HepG2 (cell line): ENCODE data around the gene SPTAN1. TPM values are rescaled to one million over a fixed set of nuclear protein-coding genes. Genes with fewer than 3 reads are reported as not detected.

ENCODE experiments used
- GZF1 ChIP-seq: sonication (generic); formaldehyde crosslinking; IDR thresholded peaks from 2 replicates; pipeline ENCODE4 v1.5.1; 2020; ENCODE audit warnings: mild to moderate bottlenecking, missing genetic modification reagents
- KLF12 ChIP-seq: sonication (generic); formaldehyde crosslinking; IDR thresholded peaks from 2 replicates; pipeline ENCODE4 v1.4.0; 2020; ENCODE audit warnings: missing genetic modification reagents, borderline replicate concordance
- MTF2 ChIP-seq: sonication (generic); formaldehyde crosslinking; IDR thresholded peaks from 2 replicates; pipeline ENCODE4 v1.5.0; 2020; ENCODE audit warnings: missing genetic modification reagents, borderline replicate concordance
- NCOA5 ChIP-seq: sonication (generic); formaldehyde crosslinking; IDR thresholded peaks from 2 replicates; pipeline ENCODE4 v1.4.0; 2020; ENCODE audit warnings: missing genetic modification reagents
- RXRB ChIP-seq: IDR thresholded peaks from 2 replicates; pipeline ENCODE4 v1.6.1; 2016; ENCODE audit warnings: borderline replicate concordance, missing genetic modification reagents, missing compliant biosample characterization
- polyA plus RNA-seq, 8 experiments: library from polyadenylated mRNA; depleted of rRNA in 3 of 8; stranded (reverse) in 7 of 8; unstranded in 1 of 8; fragments of >200 nt; fragmentation: Illumina TruSeq in 4 of 8; extraction: Trizol in 4 of 8; gene quantifications; 2 replicates each; pipeline versions ENCODE4 v1.2.1 to v1.2.3, GENCODE V29; 2011 to 2016; ENCODE audit warnings: low read depth in 4 of 8, missing spikeins in 1 of 8, mixed read lengths in 1 of 8; ENCODE audit not compliant: insufficient read depth in 1 of 8
- total RNA-seq, 5 experiments: library from RNA; depleted of rRNA; stranded (reverse); fragments of >200 nt; fragmentation: Illumina TruSeq; extraction: Trizol; gene quantifications; 2 replicates each; pipeline ENCODE4 v1.2.3, GENCODE V29; 2016; ENCODE audit warnings: low read depth in 1 of 5
- TF ChIP-seq, protein P1 (sequence below): IDR thresholded peaks from 2 replicates; pipeline ENCODE4 v1.6.1; 2016; ENCODE audit warnings: missing biosample characterization, missing genetic modification reagents, low read depth
- TF ChIP-seq, protein P2 (sequence below): sonication (generic); formaldehyde crosslinking; IDR thresholded peaks from 2 replicates; pipeline ENCODE4 v1.5.0; 2020; ENCODE audit warnings: mild to moderate bottlenecking, missing genetic modification reagents, borderline replicate concordance
- TF ChIP-seq, protein P3 (sequence below), 2 experiments: fragments of 450-650 bp in 1 of 2; sonication (generic) in 1 of 2; formaldehyde crosslinking; IDR thresholded peaks; 2 replicates each; pipeline versions ENCODE4 v1.5.0 to v1.8.0; 2020 to 2022; ENCODE audit warnings: mild to moderate bottlenecking in 1 of 2, missing genetic modification reagents in 1 of 2
- TF ChIP-seq, protein P4 (sequence below): sonication (generic); formaldehyde crosslinking; IDR thresholded peaks from one replicate; pipeline ENCODE4 v1.5.1; 2020; ENCODE audit warnings: mild to moderate bottlenecking, missing genetic modification reagents; ENCODE audit errors: not compliant biosample characterization
- TF ChIP-seq, protein P5 (sequence below): sonication (generic); formaldehyde crosslinking; IDR thresholded peaks from 2 replicates; pipeline ENCODE4 v1.5.0; 2020; ENCODE audit warnings: mild to moderate bottlenecking, missing genetic modification reagents
- TF ChIP-seq, protein P6 (sequence below): sonication (generic); formaldehyde crosslinking; IDR thresholded peaks from 2 replicates; pipeline ENCODE4 v1.5.0; 2020; ENCODE audit warnings: missing genetic modification reagents

Gene SPTAN1
- total and polyA plus RNA-seq, 2 of the 13 experiments (the other 11 are each of a cell fraction or from before 2014, with no cell fraction given), result 106 to 111 TPM

DNA sequence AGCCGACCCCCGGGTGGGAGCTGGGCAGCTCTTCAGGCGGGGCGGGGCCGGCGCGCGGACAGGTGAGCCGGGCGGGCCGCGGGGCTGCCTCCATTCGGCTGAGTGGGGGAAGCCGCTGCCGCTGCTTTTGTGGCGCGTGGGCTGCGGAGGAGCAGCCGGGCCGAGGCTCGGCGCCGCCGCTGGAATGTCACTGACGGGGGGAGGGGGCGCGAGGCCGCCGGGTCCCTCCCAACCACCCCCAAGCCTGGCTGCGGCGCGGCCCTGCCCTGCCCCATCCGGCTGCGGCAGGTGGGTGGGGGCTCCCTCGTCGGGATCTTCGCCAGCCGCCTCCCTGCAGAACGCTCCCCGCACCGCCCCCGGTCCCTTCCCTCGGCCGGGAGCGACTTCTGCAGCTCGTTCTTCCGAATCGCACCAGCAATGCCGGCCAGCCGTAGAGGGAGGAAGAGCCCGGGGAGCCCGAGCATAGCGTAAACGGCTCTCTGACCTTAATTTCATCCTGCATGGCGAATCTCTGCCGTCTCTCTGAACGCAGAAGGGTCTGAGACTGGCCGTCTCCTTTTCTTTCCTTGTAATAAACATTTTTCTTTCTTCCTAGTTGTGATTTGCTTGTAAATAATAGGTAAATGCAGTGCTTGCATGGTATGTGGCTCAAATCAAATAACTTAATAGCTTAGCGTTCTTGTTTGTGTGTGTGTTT is 505 bp downstream of the SPTAN1 start (continued):
- TF ChIP-seq, protein P1, sequence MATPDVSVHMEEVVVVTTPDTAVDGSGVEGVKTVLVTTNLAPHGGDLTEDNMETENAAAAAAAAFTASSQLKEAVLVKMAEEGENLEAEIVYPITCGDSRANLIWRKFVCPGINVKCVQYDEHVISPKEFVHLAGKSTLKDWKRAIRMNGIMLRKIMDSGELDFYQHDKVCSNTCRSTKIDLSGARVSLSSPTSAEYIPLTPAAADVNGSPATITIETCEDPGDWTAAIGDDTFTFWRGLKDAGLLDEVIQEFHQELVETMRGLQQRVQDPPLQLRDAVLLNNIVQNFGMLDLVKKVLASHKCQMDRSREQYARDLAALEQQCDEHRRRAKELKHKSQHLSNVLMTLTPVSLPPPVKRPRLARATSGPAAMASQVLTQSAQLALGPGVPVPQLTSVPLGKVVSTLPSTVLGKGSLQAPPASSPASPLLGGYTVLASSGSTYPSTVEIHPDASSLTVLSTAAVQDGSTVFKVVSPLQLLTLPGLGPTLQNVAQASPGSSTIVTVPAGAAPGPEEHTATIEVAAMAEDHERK (CRISPR knock-in tag), result no peak
- TF ChIP-seq MTF2 (CRISPR knock-in tag) (no peak), KLF12 (CRISPR knock-in tag) (no peak), RXRB (CRISPR knock-in tag) (no peak), NCOA5 (CRISPR knock-in tag) (no peak), GZF1 (CRISPR knock-in tag) (no peak)
- TF ChIP-seq, protein P2, sequence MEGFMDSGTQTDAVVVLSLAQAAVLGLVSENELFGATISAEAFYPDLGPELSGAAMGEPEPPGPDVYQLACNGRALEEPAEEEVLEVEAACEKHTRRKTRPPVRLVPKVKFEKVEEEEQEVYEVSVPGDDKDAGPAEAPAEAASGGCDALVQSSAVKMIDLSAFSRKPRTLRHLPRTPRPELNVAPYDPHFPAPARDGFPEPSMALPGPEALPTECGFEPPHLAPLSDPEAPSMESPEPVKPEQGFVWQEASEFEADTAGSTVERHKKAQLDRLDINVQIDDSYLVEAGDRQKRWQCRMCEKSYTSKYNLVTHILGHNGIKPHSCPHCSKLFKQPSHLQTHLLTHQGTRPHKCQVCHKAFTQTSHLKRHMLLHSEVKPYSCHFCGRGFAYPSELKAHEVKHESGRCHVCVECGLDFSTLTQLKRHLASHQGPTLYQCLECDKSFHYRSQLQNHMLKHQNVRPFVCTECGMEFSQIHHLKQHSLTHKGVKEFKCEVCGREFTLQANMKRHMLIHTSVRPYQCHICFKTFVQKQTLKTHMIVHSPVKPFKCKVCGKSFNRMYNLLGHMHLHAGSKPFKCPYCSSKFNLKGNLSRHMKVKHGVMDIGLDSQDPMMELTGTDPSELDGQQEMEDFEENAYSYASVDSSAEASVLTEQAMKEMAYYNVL, result no peak
- TF ChIP-seq, protein P3, sequence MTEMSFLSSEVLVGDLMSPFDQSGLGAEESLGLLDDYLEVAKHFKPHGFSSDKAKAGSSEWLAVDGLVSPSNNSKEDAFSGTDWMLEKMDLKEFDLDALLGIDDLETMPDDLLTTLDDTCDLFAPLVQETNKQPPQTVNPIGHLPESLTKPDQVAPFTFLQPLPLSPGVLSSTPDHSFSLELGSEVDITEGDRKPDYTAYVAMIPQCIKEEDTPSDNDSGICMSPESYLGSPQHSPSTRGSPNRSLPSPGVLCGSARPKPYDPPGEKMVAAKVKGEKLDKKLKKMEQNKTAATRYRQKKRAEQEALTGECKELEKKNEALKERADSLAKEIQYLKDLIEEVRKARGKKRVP (CRISPR knock-in tag; IDR thresholded peaks at IDR 0.05), result no peak
- TF ChIP-seq, protein P4, sequence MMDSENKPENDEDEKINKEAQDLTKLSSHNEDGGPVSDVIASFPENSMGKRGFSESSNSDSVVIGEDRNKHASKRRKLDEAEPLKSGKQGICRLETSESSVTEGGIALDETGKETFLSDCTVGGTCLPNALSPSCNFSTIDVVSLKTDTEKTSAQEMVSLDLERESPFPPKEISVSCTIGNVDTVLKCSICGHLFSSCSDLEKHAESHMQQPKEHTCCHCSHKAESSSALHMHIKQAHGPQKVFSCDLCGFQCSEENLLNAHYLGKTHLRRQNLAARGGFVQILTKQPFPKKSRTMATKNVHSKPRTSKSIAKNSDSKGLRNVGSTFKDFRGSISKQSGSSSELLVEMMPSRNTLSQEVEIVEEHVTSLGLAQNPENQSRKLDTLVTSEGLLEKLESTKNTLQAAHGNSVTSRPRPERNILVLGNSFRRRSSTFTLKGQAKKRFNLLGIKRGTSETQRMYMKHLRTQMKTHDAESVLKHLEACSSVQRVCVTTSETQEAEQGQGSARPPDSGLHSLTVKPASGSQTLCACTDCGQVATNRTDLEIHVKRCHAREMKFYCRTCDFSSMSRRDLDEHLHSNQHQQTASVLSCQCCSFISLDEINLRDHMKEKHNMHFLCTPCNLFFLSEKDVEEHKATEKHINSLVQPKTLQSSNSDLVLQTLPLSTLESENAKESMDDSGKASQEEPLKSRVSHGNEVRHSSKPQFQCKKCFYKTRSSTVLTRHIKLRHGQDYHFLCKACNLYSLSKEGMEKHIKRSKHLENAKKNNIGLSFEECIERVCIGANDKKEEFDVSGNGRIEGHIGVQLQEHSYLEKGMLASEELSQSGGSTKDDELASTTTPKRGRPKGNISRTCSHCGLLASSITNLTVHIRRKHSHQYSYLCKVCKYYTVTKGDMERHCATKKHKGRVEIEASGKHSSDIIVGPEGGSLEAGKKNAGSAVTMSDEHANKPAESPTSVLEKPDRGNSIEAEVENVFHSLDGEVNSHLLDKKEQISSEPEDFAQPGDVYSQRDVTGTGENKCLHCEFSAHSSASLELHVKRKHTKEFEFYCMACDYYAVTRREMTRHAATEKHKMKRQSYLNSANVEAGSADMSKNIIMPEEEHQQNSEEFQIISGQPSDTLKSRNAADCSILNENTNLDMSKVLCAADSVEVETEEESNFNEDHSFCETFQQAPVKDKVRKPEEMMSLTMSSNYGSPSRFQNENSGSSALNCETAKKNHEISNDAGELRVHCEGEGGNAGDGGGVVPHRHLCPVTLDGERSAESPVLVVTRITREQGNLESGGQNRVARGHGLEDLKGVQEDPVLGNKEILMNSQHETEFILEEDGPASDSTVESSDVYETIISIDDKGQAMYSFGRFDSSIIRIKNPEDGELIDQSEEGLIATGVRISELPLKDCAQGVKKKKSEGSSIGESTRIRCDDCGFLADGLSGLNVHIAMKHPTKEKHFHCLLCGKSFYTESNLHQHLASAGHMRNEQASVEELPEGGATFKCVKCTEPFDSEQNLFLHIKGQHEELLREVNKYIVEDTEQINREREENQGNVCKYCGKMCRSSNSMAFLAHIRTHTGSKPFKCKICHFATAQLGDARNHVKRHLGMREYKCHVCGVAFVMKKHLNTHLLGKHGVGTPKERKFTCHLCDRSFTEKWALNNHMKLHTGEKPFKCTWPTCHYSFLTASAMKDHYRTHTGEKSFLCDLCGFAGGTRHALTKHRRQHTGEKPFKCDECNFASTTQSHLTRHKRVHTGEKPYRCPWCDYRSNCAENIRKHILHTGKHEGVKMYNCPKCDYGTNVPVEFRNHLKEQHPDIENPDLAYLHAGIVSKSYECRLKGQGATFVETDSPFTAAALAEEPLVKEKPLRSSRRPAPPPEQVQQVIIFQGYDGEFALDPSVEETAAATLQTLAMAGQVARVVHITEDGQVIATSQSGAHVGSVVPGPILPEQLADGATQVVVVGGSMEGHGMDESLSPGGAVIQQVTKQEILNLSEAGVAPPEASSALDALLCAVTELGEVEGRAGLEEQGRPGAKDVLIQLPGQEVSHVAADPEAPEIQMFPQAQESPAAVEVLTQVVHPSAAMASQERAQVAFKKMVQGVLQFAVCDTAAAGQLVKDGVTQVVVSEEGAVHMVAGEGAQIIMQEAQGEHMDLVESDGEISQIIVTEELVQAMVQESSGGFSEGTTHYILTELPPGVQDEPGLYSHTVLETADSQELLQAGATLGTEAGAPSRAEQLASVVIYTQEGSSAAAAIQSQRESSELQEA (CRISPR knock-in tag), result no peak
- TF ChIP-seq, protein P5, sequence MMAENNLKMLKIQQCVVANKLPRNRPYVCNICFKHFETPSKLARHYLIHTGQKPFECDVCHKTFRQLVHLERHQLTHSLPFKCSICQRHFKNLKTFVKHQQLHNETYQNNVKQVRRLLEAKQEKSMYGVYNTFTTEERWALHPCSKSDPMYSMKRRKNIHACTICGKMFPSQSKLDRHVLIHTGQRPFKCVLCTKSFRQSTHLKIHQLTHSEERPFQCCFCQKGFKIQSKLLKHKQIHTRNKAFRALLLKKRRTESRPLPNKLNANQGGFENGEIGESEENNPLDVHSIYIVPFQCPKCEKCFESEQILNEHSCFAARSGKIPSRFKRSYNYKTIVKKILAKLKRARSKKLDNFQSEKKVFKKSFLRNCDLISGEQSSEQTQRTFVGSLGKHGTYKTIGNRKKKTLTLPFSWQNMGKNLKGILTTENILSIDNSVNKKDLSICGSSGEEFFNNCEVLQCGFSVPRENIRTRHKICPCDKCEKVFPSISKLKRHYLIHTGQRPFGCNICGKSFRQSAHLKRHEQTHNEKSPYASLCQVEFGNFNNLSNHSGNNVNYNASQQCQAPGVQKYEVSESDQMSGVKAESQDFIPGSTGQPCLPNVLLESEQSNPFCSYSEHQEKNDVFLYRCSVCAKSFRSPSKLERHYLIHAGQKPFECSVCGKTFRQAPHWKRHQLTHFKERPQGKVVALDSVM (CRISPR knock-in tag), result no peak; the same call in 1 of the 2 replicates
- TF ChIP-seq, protein P6, sequence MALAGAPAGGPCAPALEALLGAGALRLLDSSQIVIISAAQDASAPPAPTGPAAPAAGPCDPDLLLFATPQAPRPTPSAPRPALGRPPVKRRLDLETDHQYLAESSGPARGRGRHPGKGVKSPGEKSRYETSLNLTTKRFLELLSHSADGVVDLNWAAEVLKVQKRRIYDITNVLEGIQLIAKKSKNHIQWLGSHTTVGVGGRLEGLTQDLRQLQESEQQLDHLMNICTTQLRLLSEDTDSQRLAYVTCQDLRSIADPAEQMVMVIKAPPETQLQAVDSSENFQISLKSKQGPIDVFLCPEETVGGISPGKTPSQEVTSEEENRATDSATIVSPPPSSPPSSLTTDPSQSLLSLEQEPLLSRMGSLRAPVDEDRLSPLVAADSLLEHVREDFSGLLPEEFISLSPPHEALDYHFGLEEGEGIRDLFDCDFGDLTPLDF (CRISPR knock-in tag), result no peak
